Nephron (organoid): ENCODE data around the gene RPLP2.

Experiments
- H3K27ac Mint-ChIP-seq, 3 experiments: 2 replicates each; pipeline ENCODE4 v1.8.0; 2020; ENCODE audit warnings: mixed read lengths in 3 of 3, mild to moderate bottlenecking in 2 of 3, moderate library complexity in 1 of 3
- H3K27me3 Mint-ChIP-seq: 2 replicates; pipeline ENCODE4 v1.8.0; 2021; ENCODE audit warnings: low read depth, mild to moderate bottlenecking, moderate library complexity, mixed read lengths
- H3K36me3 Mint-ChIP-seq: 2 replicates; pipeline ENCODE4 v1.8.0; 2020; ENCODE audit warnings: low read depth, mixed read lengths
- H3K4me1 Mint-ChIP-seq: 2 replicates; pipeline ENCODE4 v1.8.0; 2020; ENCODE audit warnings: mixed read lengths
- H3K4me3 Mint-ChIP-seq, 3 experiments: 2 replicates each; pipeline ENCODE4 v1.8.0; 2020; ENCODE audit warnings: mild to moderate bottlenecking in 3 of 3, mixed read lengths in 3 of 3, moderate library complexity in 2 of 3
- H3K9me3 Mint-ChIP-seq: 2 replicates; pipeline ENCODE4 v1.8.0; 2020; ENCODE audit warnings: mixed read lengths
- CTCF ChIP-seq, 3 experiments: fragments of 200-600 bp; sonication (generic); IDR thresholded peaks; one replicate each; pipeline ENCODE4 v1.5.0; 2021; ENCODE audit warnings: antibody characterized with exemption in 3 of 3; ENCODE audit not compliant: unreplicated experiment in 3 of 3

Gene RPLP2

GRCh38 chr11:833114-833791, 23.5 kb downstream of the RPLP2 start:
- TF ChIP-seq CTCF (IDR thresholded peaks at IDR 0.05; ENCODE audit: unreplicated experiment in 3 of 3) = no peak
- peak overlapping the region; percentile 25 to 69 (median 63) for H3K27ac Mint-ChIP-seq
- peak overlapping the region; percentile 84 to 87 (median 85) for H3K4me3 Mint-ChIP-seq

GRCh38 chr11:833849-834311, 24.1 kb downstream of the RPLP2 start:
- Mint-ChIP-seq H3K27ac (peak overlapping the region; percentile 25 to 69 (median 63)), H3K36me3 (peaks cover 5% of the 10 kb centered on the region), H3K9me3 (no peaks in the 10 kb centered on the region), H3K4me3 (peak overlapping the region; percentile 84 to 87 (median 85)), H3K27me3 (peaks cover 18% of the 10 kb centered on the region), H3K4me1 (peaks cover 22% of the 10 kb centered on the region)
- no peak for TF ChIP-seq CTCF (IDR thresholded peaks at IDR 0.05; ENCODE audit: unreplicated experiment in 3 of 3)

More at GRCh38 chr11:833114-833791, 23.5 kb downstream of the RPLP2 start:
- Mint-ChIP-seq H3K4me1 (peaks cover 24% of the 10 kb centered on the region), H3K36me3 (no peaks in the 10 kb centered on the region), H3K27me3 (peaks cover 24% of the 10 kb centered on the region), H3K9me3 (no peaks in the 10 kb centered on the region)

GRCh38 chr11:834371-835316, 24.9 kb downstream of the RPLP2 start:
- no peaks in the 10 kb centered on the region for H3K9me3 Mint-ChIP-seq
- peak overlapping the region; percentile 84 to 87 (median 85) for H3K4me3 Mint-ChIP-seq
- peak overlapping the region in 2 of 3 experiments; percentile 63 to 69 for H3K27ac Mint-ChIP-seq
- peaks cover 11% of the 10 kb centered on the region for H3K27me3 Mint-ChIP-seq
- H3K4me1 Mint-ChIP-seq = peaks cover 16% of the 10 kb centered on the region
- no peak for TF ChIP-seq CTCF (IDR thresholded peaks at IDR 0.05; ENCODE audit: unreplicated experiment in 3 of 3)
- H3K36me3 Mint-ChIP-seq = peaks cover 6% of the 10 kb centered on the region

GRCh38 chr11:836274-836673, 26.5 kb downstream of the RPLP2 start:
- Mint-ChIP-seq H3K4me1 (peaks cover 24% of the 10 kb centered on the region), H3K36me3 (peaks cover 12% of the 10 kb centered on the region), H3K27me3 (peaks cover 7% of the 10 kb centered on the region), H3K4me3 (no peak overlapping the region), H3K9me3 (no peaks in the 10 kb centered on the region), H3K27ac (no peak overlapping the region)
- no peak for TF ChIP-seq CTCF (IDR thresholded peaks at IDR 0.05; ENCODE audit: unreplicated experiment in 3 of 3)

- H3K4me1 Mint-ChIP-seq = peaks cover 19% of the 10 kb centered on the region
- H3K36me3 Mint-ChIP-seq = peaks cover 12% of the 10 kb centered on the region
These were observed 26.9 kb downstream of the RPLP2 start for GRCh38 chr11:836700-837099.

More at GRCh38 chr11:836700-837099, 26.9 kb downstream of the RPLP2 start:
- no peak overlapping the region for H3K27ac Mint-ChIP-seq
- peaks cover 3% of the 10 kb centered on the region for H3K27me3 Mint-ChIP-seq
- no peaks in the 10 kb centered on the region for H3K9me3 Mint-ChIP-seq
- H3K4me3 Mint-ChIP-seq = no peak overlapping the region
- no peak for TF ChIP-seq CTCF (IDR thresholded peaks at IDR 0.05; ENCODE audit: unreplicated experiment in 3 of 3)
